ENCODE results near the gene COA1.

DNA sequence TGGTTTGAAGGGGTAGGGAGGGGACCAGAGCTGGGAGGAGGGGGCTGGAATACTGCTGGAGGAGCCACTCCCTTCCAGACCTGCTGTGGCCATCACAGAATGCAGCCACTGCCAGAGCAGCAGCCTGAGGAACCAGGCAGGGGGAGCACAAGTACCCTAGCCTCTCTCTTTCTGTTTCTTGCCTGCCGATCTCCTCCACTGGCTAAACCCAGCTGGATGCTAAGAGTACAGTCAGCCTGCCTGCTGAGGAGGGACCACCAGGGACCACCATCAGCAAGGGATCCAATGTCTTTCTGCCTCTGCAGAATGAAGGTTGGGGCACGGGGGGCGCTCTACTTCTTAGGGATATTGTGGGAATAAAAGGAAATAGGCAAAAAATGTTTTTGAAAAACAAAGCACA lies 33.9 kb upstream of the COA1 start:
- TF ChIP-seq, protein P1, sequence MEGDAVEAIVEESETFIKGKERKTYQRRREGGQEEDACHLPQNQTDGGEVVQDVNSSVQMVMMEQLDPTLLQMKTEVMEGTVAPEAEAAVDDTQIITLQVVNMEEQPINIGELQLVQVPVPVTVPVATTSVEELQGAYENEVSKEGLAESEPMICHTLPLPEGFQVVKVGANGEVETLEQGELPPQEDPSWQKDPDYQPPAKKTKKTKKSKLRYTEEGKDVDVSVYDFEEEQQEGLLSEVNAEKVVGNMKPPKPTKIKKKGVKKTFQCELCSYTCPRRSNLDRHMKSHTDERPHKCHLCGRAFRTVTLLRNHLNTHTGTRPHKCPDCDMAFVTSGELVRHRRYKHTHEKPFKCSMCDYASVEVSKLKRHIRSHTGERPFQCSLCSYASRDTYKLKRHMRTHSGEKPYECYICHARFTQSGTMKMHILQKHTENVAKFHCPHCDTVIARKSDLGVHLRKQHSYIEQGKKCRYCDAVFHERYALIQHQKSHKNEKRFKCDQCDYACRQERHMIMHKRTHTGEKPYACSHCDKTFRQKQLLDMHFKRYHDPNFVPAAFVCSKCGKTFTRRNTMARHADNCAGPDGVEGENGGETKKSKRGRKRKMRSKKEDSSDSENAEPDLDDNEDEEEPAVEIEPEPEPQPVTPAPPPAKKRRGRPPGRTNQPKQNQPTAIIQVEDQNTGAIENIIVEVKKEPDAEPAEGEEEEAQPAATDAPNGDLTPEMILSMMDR (IDR thresholded peaks at IDR 0.05), result peak; percentile 38
- TF ChIP-seq NPAS2 (CRISPR knock-in tag; IDR thresholded peaks at IDR 0.05; ENCODE audit: borderline replicate concordance), result no peak
- no peak for TF ChIP-seq ESRRA (IDR thresholded peaks at IDR 0.05; ENCODE audit: borderline replicate concordance, low read length)
- no peak for TF ChIP-seq PHF8 (IDR thresholded peaks at IDR 0.05; ENCODE audit: borderline replicate concordance, low read depth)
- TF ChIP-seq JUNB (IDR thresholded peaks at IDR 0.05), result no peak
- TF ChIP-seq, protein P2, sequence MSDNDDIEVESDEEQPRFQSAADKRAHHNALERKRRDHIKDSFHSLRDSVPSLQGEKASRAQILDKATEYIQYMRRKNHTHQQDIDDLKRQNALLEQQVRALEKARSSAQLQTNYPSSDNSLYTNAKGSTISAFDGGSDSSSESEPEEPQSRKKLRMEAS (IDR thresholded peaks at IDR 0.05), result no peak
- no peak for TF ChIP-seq RCOR1 (IDR thresholded peaks at IDR 0.05; ENCODE audit: low read depth, low read length)
- no peak for TF ChIP-seq JUN (IDR thresholded peaks at IDR 0.05)
- no peak for TF ChIP-seq ZFP36 (IDR thresholded peaks at IDR 0.05; ENCODE audit: borderline replicate concordance, partially characterized antibody)
- no peak for TF ChIP-seq CHD4 (IDR thresholded peaks at IDR 0.05; ENCODE audit: borderline replicate concordance)
- no peak for TF ChIP-seq BHLHE40 (IDR thresholded peaks at IDR 0.05; ENCODE audit: low read depth, low read length)

Measured in A549 (cell line).